Uterus (tissue), 2 donors: ENCODE measurements around the gene BTN3A1.

Source experiments
- CTCF ChIP-seq, 4 experiments: fragments of 200-600 bp in 2 of 4; fragments of 450-650 bp in 2 of 4; sonication (generic) in 2 of 4; IDR thresholded peaks; one replicate each; pipeline ENCODE4 v1.5.1; 2016 to 2019; ENCODE audit warnings: antibody characterized with exemption in 4 of 4, mild to moderate bottlenecking in 2 of 4, moderate library complexity in 1 of 4
- POLR2A ChIP-seq, 2 donors: fragments of 450-650 bp; IDR thresholded peaks; one replicate each; pipeline ENCODE4 v1.6.1; 2016; ENCODE audit warnings: antibody characterized with exemption in 2 of 2, mild to moderate bottlenecking in 1 of 2, moderate library complexity in 1 of 2

GRCh38 chr6:26398555-26398954 is 3.5 kb upstream of the BTN3A1 start:
- TF ChIP-seq CTCF (IDR thresholded peaks at IDR 0.05), result no peak
- TF ChIP-seq POLR2A (IDR thresholded peaks at IDR 0.05), result no peak
